Breast epithelium (tissue), 3 donors: Measurements from ENCODE around the gene UGT1A3.

Experiments used
- CTCF ChIP-seq, 3 donors: fragments of 450-650 bp; IDR thresholded peaks; one replicate each; pipeline ENCODE4 v1.5.1; 2016 to 2017; ENCODE audit warnings: antibody characterized with exemption in 3 of 3, mild to moderate bottlenecking in 3 of 3, moderate library complexity in 3 of 3
- POLR2AphosphoS5 ChIP-seq, 3 donors: sonication (generic); formaldehyde crosslinking; IDR thresholded peaks; one replicate each; pipeline ENCODE4 v1.6.1; 2017; ENCODE audit warnings: antibody characterized with exemption in 3 of 3

- TF ChIP-seq CTCF (IDR thresholded peaks at IDR 0.05) (no peak), POLR2AphosphoS5 (IDR thresholded peaks at IDR 0.05) (no peak)
Observed at GRCh38 chr2:233754872-233755611, 26.2 kb downstream of the UGT1A3 start.
